HG03139 (cell line): ENCODE data around the gene OR7A10.

Experiments used
- ATAC-seq: cut with Tn5 transposase; IDR thresholded peaks from one replicate; pipeline ENCODE4 v1.9.1; 2021; ENCODE audit not compliant: unreplicated experiment

The OR7A10 gene

DNA sequence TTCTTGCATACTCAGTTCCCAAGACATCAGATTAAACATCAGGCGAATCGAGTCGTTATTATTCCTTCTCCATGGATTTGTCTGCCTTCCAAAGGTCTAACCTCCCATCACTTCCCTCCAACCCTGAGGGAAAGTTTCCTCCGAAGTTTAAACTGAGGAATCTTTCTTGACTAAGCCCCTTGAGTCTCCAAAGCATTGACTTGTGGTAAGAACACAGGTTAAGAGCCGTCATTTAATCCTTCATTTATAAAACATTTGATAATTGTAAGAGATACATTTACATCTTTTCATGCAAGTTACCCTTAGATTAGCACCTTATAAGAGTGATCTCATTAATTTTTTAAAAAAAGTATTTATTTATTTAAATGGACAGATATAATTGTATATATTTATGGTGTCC lies at the start of gene OR7A10:
TSS of gene OR7A10 (minus strand) at position 101 of the 400 bp plus-strand sequence. CDS start 7,045 bp downstream, outside the sequence.
- no peak for ATAC-seq

GRCh38 chr19:14890643-14891379 lies 42.1 kb upstream of the OR7A10 start:
- no peak for ATAC-seq

DNA sequence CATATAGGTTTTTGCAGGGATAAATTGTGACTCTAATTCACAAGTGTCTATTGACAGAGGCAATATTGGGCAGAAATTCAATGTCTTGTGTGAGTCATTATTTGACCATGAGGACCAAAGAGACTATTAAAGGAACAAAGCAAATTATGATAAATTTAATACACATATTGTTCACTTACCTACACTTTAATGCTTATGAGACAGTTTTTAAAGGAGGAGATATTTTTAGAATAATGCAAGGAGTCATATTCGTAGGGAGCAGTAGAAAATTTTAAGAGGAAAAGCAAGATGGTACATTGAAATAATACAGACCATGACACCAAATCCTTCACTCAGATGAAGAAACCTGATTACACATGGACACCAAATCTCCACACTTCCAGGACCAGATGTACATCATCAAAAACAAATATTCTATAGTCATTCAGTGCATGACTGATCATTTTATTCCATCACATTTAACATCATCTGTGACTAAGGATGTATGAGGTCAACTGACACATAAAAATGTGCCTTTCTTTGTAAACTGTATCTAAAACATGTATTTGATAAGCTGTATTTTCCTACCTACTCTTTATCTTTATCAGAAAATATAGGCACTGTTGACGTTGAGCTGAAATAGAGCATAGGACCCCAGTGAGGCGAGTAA lies 41.4 kb upstream of the OR7A10 start:
- no peak for ATAC-seq

GRCh38 chr19:14886032-14886431 lies 37.3 kb upstream of the OR7A10 start, which contains the start of gene OR7A17:
OR7A17 (minus strand) TSS chr19:14886132; CDS start chr19:14881355, 4,777 bp downstream.
- no peak for ATAC-seq

DNA sequence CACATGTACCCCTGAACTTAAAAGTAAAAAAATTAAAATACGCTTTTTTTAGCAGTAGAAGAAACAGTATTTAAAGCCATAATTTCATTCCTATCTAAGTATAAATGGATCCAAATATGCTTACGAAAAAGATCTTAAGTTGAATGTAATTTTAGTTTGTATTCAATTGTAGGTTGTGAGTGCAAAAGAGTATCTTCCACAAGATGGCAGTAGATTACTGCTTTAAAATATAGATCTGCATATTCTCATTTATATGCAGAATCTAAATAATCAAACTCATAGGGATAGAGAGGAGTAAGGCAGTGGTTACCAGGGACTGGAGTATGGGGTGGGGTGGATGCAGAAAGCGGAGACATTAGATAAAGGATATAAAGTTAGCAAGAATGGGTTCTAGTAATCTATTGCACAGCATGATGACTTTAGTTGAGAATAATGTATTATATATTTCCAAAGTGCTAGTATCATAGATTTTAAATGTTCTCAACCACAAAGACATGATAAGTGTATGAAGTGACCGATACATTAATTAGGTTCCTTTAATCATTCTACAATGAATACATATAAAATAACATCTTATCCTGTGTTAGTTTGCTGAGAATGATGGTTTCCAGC lies 23.0 kb upstream of the OR7A10 start:
- no peak for ATAC-seq

- ATAC-seq, result no peak
Measured at GRCh38 chr19:14868497-14868896, 19.8 kb upstream of the OR7A10 start.

- ATAC-seq, result no peak
Measured at GRCh38 chr19:14843578-14843977, 5.1 kb downstream of the OR7A10 start.

- ATAC-seq, result no peak
Measured at GRCh38 chr19:14843169-14843568, 5.6 kb downstream of the OR7A10 start.

GRCh38 chr19:14840206-14840605 lies 8.5 kb downstream of the OR7A10 start:
- no peak for ATAC-seq

GRCh38 chr19:14837391-14837790 lies 11.3 kb downstream of the OR7A10 start:
- no peak for ATAC-seq

DNA sequence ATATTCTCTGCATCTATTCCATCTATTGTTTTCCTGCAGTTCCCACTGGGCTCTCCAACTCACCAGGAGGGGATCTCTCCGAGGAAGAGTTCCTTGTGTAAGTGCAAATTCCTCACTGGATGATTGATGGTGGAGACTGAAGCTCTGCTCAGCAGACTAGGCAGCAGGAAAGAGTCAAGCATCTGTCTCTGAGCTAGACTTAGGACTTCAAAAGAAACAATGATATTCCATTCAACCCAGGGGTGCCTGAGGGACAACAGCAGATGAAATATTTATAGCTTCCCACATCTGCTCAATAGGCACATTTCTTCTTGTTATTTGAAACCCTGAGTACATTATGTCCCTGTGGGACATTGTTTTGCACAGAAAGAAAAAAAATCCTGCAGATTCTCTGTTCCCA lies 13.7 kb downstream of the OR7A10 start, which contains the start of the genes OR7A5 and OR7C1:
TSS of gene OR7A5 (minus strand) at position 175 of the 400 bp plus-strand sequence. CDS start 6,944 bp downstream, outside the sequence.
TSS of gene OR7C1 (minus strand) at position 175 of the 400 bp plus-strand sequence. CDS start 35,049 bp downstream, outside the sequence.
- no peak for ATAC-seq

DNA sequence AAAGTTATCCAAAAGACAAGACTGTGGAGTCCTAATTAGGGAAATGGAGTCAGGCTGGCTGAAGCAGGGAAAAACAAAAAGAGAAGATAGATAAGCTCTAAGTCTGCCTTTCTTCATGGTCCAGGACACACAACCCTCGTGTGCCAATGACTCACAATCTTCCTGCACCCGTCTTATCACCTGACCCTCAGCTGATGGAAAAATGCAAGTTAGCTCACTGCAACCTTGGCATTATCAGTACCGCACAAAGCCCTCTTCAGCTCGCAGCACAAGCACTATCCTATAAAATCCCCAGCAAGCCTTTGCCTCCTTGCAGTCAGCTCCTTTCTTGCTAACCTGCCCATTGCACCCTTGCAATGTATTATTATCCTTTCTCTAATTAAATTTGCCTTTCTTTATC lies 18.0 kb downstream of the OR7A10 start:
- no peak for ATAC-seq

DNA sequence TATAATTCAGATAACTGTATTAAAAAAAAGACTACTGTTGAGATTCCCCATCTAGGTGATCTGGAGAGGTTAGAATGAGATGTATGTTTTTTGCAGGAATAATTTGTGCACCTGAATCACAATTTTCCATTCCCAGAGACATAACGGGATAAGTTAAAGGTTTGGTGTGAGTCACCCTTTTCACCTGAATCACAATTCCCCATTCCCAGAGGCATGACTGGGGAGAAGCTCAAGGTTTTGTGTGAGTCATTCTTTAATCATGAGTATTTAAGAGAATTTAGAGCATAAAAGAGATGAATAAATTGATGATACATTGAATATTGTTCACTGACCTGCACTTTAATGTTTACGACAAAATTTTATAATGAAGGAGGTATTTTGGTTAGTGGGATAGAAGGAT lies 22.7 kb downstream of the OR7A10 start:
- ATAC-seq, result no peak

DNA sequence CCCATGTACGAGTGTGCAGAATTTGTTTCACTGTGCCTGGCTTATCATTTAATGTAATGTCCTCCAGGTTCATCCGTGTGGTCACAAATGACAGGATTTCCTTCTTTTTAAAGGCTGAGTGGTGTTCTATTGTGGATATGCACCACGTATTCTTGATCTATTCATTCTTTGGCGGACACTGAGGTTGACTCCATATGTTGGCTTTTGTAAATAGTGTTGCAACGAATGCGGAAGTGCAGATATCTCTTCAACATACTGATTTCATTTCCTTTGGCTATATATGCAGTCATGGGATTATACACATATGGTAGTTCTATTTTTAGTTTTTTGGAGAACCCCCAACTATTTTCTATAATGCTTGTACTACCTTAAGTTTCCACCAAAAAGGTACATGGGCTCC lies 26.8 kb downstream of the OR7A10 start:
- ATAC-seq, result no peak

DNA sequence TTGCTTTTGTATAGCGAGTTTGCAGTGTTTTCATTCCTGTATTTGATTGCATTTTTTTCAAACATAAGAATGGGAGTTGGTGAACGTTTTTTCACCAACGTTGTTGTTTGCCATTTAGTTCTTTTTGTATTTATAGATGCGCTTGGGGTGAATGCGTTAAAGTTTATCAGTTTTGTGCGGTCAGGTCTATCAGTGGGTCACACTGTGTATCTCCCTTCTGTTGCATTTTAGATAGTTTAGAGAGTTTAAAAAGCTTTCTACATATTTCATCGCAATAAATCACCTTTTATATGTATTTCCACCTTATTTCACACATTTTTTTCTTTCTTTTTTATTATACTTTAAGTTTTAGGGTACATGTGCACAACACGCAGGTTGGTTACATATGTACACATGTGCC lies 30.1 kb downstream of the OR7A10 start:
- ATAC-seq, result no peak

GRCh38 chr19:14817052-14817451 lies 31.7 kb downstream of the OR7A10 start:
- ATAC-seq, result no peak

DNA sequence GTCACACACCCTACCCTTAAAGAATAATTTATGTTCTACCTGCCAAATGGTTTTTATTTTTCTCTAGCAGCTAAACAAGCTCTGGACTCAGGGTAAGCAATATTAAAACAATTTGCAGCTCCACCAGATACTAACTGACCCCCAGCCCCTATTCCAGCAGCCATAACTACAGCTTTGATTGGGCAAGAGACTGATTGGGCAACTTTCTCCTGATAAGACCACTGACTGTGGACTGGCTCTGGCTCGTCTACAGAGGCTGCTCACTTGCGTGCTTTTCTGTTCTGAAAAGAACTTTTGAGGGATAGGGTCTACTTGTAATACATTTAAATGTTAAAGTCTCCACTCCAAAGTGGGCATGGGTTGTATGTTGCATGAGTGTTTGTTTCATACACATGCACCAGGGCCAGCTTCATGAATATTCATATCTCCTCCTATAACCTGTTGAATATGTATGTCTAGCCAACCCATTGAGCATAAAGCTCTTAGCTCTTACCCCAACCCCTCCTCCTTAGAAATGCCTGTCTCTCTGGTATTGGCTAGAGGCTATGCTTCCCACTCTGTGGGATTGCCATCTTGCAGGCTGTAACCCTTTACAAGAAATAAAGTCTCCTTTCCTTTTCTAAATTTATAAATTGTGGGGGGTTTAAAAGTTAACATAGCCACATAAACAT lies 33.6 kb downstream of the OR7A10 start:
- ATAC-seq, result no peak

GRCh38 chr19:14809272-14810057 lies 39.3 kb downstream of the OR7A10 start:
- no peak for ATAC-seq

GRCh38 chr19:14804765-14805164 lies 44.0 kb downstream of the OR7A10 start:
- no peak for ATAC-seq

GRCh38 chr19:14798760-14799159 lies 50.0 kb downstream of the OR7A10 start:
- no peak for ATAC-seq
